Measurements from ENCODE around the gene LRP8. TPM values are rescaled to one million over a fixed set of nuclear protein-coding genes. Genes with fewer than 3 reads are reported as not detected.
"Not testable (repeated sequence)": the region's sequence is repeated elsewhere in the genome, so short reads cannot be mapped to it uniquely, and the experiment has no call there.

LRP8 gene
- total RNA-seq, 4 donors from 2014 or later = 1.8 to 3.6 (median 2.2) TPM

DNA sequence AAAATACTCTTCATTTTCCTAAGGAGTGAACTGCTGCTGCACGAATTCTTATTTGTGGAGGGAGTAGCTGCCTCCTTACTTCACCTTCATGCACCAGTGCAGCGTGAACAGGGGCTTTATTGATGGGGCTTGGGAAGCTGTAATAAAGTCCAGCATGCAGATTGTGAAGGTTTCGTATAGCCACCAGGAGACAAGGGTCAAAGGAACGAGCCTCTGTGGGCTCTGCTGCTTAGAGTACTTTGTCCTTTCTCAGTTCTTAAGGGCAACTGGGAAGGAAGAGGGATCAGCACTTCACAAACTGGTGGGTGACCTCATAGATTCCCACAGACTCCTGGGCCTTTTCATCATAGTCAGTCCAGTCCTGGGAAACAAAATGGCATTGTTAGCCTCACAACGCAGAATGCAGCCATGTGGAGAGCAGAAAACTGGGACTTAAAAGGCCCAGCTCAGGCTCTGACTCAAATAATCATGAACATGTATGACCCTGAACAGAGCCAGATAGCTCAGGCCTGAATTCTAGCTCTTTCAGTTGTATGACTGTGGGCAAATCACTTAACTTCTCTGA is 113.4 kb downstream of the LRP8 start:
- H3K27ac ChIP-seq = no peak overlapping the region
- peaks cover 0 to 94% of the 10 kb centered on the region in 2 donors for H3K36me3 ChIP-seq
- H3K4me3 ChIP-seq = no peak overlapping the region
- H3K27me3 ChIP-seq = no peaks in the 10 kb centered on the region
- H3K9me3 ChIP-seq = no peaks in the 10 kb centered on the region
- no peak for ATAC-seq
- WGBS, 2 donors (ENCODE audit: low coverage in 1 of 2) = 56% methylated on average over 2 of the region's 5 CpGs; no CpG with 5 or more reads in 1 of the 2 donors
- H3K4me1 ChIP-seq = peaks cover under 1 to 23% (median 2%) of the 10 kb centered on the region in 3 donors
- TF ChIP-seq POLR2AphosphoS5 (IDR thresholded peaks at IDR 0.05) (no peak), POLR2A (IDR thresholded peaks at IDR 0.05) (no peak), EP300 (IDR thresholded peaks at IDR 0.05) (no peak), CTCF (IDR thresholded peaks at IDR 0.05) (no peak)

- TF ChIP-seq POLR2AphosphoS5 (IDR thresholded peaks at IDR 0.05) (no peak), EP300 (IDR thresholded peaks at IDR 0.05) (no peak), POLR2A (IDR thresholded peaks at IDR 0.05) (no peak), CTCF (IDR thresholded peaks at IDR 0.05) (no peak)
- no peak for ATAC-seq
- H3K9me3 ChIP-seq = no peaks in the 10 kb centered on the region
- peaks cover 0 to 100% of the 10 kb centered on the region in 2 donors for H3K36me3 ChIP-seq
- no peaks in the 10 kb centered on the region for H3K4me1 ChIP-seq
- no peak overlapping the region for H3K4me3 ChIP-seq
- WGBS, 2 donors (ENCODE audit: low coverage in 1 of 2) = 81% methylated on average over 3 of the region's 11 CpGs; no CpG with 5 or more reads in 1 of the 2 donors
- H3K27me3 ChIP-seq = no peaks in the 10 kb centered on the region
- no peak overlapping the region for H3K27ac ChIP-seq
Measured at GRCh38 chr1:53210954-53211353, 116.9 kb downstream of the LRP8 start.

DNA sequence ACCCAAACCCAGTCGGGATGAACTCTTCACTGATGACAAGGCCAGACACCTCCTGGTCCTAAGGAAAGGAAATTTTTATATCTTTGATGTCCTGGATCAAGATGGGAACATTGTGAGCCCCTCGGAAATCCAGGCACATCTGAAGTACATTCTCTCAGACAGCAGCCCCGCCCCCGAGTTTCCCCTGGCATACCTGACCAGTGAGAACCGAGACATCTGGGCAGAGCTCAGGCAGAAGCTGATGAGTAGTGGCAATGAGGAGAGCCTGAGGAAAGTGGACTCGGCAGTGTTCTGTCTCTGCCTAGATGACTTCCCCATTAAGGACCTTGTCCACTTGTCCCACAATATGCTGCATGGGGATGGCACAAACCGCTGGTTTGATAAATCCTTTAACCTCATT is 117.5 kb downstream of the LRP8 start:
- no peak for TF ChIP-seq CTCF (IDR thresholded peaks at IDR 0.05)
- TF ChIP-seq POLR2AphosphoS5 (IDR thresholded peaks at IDR 0.05) = no peak
- TF ChIP-seq POLR2A (IDR thresholded peaks at IDR 0.05) = no peak
- TF ChIP-seq EP300 (IDR thresholded peaks at IDR 0.05) = no peak
- 86% methylated on average over 5 of the region's 7 CpGs; no CpG with 5 or more reads in 1 of the 2 donors for WGBS, 2 donors (ENCODE audit: low coverage in 1 of 2)
- no peak for ATAC-seq
- Histone ChIP-seq H3K27me3 (no peaks in the 10 kb centered on the region), H3K4me3 (no peak overlapping the region), H3K27ac (no peak overlapping the region), H3K36me3 (peaks cover 0 to 100% of the 10 kb centered on the region in 2 donors), H3K4me1 (no peaks in the 10 kb centered on the region), H3K9me3 (no peaks in the 10 kb centered on the region)

DNA sequence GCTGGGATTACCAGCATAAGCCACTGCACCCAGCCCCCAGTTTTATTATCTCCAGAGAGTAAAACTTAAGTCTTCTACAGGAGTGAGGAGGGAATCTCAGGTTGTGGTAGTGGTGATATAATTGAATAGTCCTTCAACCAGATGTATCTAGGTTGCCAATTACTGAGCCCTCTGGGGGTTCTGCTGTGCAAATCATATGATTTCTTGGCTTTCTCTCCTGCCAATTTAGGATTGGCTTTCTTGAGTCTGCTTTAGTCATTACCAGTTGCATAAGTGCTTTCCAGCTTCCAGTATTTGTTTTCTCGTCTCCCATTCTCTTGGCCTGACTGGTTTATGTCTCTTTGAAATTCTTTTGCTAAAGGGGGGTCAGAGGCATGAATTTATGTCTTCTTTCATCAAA is 120.1 kb downstream of the LRP8 start:
- H3K4me1 ChIP-seq = no peaks in the 10 kb centered on the region
- TF ChIP-seq EP300 (IDR thresholded peaks at IDR 0.05) = no peak
- TF ChIP-seq POLR2AphosphoS5 (IDR thresholded peaks at IDR 0.05) = no peak
- TF ChIP-seq CTCF (IDR thresholded peaks at IDR 0.05) = no peak
- no peak for TF ChIP-seq POLR2A (IDR thresholded peaks at IDR 0.05)
- H3K4me3 ChIP-seq = no peak overlapping the region
- ATAC-seq = no peak
- no peak overlapping the region for H3K27ac ChIP-seq
- 78 to 89% methylated on average over 1 of the region's 1 CpG for WGBS, 2 donors (ENCODE audit: low coverage in 1 of 2)
- H3K36me3 ChIP-seq = peaks cover 0 to 100% of the 10 kb centered on the region in 2 donors
- no peaks in the 10 kb centered on the region for H3K9me3 ChIP-seq
- no peaks in the 10 kb centered on the region for H3K27me3 ChIP-seq

DNA sequence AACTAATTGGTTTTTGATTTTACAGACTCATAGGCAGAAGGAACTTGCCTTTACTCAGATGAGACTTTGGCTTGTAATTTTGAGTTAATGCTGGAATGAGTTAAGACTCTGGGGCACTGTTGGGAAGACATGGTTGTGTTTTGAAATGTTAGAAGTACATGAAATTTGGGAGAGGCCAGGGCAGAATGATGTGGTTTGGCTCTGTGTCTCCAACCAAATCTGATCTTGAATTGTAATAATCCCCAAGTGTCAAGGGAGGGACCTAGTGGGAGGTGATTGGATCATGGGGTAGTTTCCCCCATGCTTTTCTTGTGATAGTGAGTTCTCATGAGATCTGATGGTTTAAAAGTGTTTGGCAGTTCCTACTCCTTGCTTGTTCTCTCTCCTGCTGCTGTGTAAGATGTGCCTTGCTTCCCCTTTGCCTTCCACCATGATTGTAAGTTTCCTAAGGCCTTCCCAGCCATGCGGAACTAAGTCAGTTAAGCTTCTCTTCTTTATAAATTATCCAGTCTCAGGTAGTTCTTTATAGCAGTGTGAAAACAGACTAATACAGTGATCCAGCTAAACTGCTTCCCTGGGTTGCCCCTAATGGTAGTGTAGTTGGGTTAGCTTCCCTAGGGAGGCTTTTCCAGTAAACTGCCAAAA is 121.0 kb downstream of the LRP8 start:
- Histone ChIP-seq H3K27ac (no peak overlapping the region), H3K27me3 (no peaks in the 10 kb centered on the region), H3K36me3 (peaks cover 6 to 100% of the 10 kb centered on the region in 2 donors), H3K4me3 (no peak overlapping the region), H3K9me3 (no peaks in the 10 kb centered on the region), H3K4me1 (no peaks in the 10 kb centered on the region)
- TF ChIP-seq EP300 (IDR thresholded peaks at IDR 0.05) (no peak), CTCF (IDR thresholded peaks at IDR 0.05) (no peak), POLR2AphosphoS5 (IDR thresholded peaks at IDR 0.05) (no peak), POLR2A (IDR thresholded peaks at IDR 0.05) (no peak)
- 92% methylated on average over 1 of the region's 1 CpG; no CpG with 5 or more reads in 1 of the 2 donors for WGBS, 2 donors (ENCODE audit: low coverage in 1 of 2)
- no peak for ATAC-seq

GRCh38 chr1:53206083-53206685 is 121.7 kb downstream of the LRP8 start:
- ATAC-seq, H3K9me3 ChIP-seq, H3K4me1 ChIP-seq, H3K27me3 ChIP-seq, H3K27ac ChIP-seq, H3K4me3 ChIP-seq: not testable (repeated sequence)
- 100% methylated on average over 1 to 3 of the region's 3 CpGs for WGBS, 2 donors (ENCODE audit: low coverage in 1 of 2)
- peaks cover 6 to 100% of the 10 kb centered on the region in 2 donors for H3K36me3 ChIP-seq

DNA sequence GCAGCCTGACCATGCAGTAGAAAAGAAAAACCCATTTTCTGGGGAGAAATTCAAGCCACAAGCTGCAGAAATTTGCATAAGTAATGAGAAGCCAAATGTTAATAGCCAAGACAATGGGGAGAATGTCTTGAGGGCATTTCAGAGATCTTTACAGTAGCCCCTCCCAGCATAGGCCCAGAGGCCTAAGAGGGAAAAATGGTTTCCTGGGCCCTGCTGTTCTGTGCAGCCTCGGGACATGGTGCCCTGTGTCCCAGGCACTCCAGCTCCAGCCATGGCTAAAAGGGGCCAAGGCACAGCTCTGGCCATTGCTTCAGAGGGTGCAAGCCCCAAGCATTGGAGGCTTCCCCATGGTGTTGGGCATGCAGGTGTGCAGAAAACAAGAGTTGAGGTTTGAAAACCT is 122.4 kb downstream of the LRP8 start:
- peaks cover 6 to 100% of the 10 kb centered on the region in 2 donors for H3K36me3 ChIP-seq

More for the DNA sequence above, 122.4 kb downstream of the LRP8 start:
- 100% methylated on average over 1 of the region's 1 CpG; no CpG with 5 or more reads in 1 of the 2 donors for WGBS, 2 donors (ENCODE audit: low coverage in 1 of 2)
- not testable (repeated sequence) for H3K4me3 ChIP-seq, ATAC-seq, H3K4me1 ChIP-seq, H3K27ac ChIP-seq, H3K27me3 ChIP-seq, H3K9me3 ChIP-seq

Measured in gastroesophageal sphincter (tissue), 4 donors.